UCSD-AML1 (cell line): ENCODE results near the gene SLC2A5.

Experiments used
- DNase-seq: peaks from one replicate; lab custom pipeline; 2025; ENCODE audit not compliant: unreplicated experiment; lab: John Stamatoyannopoulos, UW

Gene SLC2A5, protein sequence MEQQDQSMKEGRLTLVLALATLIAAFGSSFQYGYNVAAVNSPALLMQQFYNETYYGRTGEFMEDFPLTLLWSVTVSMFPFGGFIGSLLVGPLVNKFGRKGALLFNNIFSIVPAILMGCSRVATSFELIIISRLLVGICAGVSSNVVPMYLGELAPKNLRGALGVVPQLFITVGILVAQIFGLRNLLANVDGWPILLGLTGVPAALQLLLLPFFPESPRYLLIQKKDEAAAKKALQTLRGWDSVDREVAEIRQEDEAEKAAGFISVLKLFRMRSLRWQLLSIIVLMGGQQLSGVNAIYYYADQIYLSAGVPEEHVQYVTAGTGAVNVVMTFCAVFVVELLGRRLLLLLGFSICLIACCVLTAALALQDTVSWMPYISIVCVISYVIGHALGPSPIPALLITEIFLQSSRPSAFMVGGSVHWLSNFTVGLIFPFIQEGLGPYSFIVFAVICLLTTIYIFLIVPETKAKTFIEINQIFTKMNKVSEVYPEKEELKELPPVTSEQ

DNA sequence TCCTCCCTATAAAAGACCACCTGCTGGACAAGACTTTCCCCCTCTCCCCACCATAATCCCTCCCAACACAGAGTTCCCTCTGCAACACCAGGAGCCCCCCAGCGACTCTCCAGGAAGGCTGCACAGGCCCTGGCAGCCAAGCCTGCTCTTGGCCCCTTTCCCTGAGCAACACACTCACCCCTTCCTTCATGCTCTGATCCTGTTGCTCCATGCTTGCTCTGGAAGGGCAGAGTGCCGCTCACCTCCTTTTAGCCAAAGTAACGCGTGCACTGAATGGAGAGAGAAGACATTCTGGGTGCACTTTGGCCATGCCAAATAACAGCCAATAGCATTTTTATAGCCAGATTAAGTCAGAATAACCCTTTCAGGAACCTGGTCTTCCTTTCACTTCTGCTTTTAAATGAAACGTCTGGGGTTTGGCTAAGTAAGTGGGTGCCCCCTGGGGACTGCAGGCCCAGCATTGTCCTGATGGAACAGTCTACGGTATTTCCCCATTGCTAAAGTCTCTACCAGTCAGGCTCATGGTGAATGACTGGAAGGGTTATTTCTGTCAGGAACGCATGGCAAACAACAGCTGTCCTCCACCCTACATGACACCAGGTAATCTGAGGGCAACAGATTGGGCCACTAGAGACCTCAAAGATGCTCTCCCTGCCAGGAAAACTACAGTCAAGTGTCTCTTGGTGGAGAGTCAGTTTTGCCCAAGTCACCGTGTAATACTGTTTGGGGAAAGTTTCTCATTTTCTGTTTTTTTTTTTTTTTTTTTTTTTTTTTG lies at the start of gene SLC2A5:
Gene SLC2A5, minus strand, starts transcription at position 310 of the 775 bp plus-strand sequence. Its CDS starts 99 bp downstream, at position 211.
- peak; percentile 47 for DNase-seq

DNA sequence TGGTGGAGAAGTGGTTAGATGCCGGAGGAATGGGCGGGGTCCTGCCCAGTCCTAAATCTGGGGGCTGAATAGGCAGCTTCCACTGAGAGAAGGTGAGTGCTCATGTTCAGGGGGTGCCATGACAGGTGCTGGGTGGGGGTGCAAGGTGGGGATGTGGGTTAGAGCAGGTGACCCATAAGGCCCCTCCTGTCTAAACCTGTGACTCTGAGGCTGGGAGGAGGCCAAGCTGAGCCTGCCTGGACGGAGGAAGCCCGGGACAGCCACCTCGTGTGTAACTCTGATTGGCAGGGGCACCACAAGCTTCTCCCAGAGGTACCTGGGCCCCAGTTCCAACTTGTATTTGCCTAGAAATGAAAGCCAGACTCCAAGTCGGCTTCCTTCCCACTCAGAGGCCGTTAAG lies 48.8 kb upstream of the SLC2A5 start:
- no peak for DNase-seq

DNA sequence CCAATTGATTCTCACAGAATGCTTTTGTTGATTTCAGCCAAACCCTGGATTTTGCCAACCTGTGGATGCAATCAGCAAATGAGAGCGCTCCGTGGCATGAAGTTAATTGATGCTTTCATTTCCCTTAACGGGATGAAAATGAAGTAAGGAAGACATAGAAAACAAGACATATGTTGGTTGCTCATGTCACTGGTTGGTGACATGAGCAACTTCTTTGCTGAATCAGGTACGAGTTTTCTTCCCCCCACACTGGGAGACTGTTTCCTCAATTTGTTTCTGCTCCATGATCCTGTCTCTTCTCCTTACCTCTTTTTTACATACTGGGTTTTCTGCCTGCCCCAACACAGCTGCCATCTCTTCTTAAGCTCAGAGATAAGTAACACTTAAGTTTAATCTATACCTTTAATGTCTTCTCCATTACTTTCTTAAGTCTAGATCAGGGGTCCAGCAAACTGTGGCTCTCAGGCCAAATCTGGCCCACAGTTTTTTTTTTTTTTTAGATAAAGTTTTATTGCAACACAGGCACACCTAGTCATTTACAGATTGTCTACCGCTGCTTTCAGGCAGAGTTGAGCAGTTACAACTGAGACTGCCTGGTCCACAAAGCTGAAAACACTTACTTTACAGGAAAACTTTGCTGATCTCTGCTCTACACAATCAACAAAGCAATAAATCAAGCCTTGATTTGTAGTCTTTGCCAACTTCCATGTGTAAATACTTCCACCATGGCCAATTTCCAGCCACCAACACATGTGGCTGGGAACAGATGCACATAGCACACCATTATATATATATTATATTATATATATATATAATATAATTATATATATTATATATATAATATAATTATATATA lies 46.1 kb upstream of the SLC2A5 start:
- DNase-seq: no peak

DNA sequence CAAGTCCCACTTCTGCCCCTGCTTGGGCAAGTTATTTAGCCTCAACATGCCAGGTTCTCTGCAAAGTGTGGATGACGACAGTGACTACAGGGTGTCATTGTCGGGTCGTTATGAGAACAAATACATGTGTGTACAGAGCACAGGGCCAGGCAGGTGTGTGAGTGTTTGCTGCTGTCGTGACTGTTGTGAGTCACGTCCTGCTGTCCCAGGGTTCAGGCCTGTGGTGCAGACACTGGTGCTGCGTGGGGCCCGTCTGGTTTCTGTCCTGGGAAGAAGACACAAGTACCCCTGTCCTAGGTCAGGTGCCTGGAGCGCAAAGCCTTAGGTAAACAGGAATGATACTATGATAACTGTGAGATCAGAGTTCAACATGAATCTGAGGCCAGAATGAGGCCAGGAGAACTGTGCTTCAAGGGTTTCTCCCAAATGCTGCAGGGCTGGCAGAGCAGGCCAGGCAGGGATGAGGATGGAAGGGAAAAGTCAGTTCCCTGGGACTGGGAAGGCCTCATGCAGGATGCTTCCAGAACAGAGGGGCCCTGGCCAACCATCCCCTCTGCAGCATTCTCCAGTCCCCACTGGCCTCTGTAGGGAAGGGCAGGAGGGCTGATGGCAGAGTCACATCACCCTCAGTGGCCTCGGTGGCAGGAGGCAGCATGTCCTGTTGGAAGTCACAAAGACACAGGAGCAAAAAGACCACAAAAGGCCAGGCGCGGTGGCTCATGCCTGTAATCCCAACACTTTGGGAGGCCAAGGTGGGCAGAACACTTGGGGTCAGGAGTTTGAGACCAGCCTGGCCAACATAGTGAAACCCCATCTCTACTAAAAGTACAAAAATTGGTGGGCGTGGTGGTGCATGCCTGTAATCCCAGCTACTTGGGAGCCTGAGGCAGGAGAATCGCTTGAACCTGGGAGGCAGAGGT lies 43.8 kb upstream of the SLC2A5 start:
- DNase-seq: no peak

DNA sequence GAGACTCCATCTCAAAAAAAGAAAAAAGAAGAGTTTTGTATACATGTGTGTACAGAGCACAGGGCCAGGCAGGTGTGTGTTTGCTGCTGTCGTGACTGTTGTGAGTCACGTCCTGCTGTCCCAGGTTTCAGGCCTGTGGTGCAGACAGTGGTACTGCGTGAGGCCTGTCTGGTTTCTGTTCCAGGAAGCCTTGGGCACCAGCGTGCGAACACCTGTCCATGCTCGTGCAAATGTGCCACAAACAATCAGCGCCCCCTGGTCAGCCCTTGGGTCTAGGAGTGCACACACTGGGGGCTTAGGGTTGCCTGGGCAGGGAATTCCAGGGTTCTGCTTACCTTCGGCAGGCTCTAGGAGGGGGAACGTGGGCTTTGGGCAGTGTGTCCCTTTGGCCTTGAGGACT lies 42.5 kb upstream of the SLC2A5 start:
- no peak for DNase-seq

DNA sequence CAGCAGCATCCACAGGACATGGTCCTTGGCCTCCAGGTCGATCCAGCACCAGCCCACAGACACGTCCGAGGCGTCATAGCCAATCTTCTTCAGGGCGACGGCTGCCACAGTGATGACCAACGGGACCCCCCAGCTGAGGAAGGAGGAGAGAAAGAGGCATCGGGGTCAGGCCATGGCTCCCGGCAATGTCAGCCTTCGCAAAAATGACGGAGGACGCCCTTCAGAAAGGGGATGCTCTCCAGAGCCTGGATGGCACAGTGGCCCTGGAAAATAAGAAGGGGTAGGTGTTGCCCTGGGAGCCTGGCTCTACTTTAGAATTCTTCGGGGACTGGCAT lies 41.9 kb upstream of the SLC2A5 start:
- DNase-seq: no peak

DNA sequence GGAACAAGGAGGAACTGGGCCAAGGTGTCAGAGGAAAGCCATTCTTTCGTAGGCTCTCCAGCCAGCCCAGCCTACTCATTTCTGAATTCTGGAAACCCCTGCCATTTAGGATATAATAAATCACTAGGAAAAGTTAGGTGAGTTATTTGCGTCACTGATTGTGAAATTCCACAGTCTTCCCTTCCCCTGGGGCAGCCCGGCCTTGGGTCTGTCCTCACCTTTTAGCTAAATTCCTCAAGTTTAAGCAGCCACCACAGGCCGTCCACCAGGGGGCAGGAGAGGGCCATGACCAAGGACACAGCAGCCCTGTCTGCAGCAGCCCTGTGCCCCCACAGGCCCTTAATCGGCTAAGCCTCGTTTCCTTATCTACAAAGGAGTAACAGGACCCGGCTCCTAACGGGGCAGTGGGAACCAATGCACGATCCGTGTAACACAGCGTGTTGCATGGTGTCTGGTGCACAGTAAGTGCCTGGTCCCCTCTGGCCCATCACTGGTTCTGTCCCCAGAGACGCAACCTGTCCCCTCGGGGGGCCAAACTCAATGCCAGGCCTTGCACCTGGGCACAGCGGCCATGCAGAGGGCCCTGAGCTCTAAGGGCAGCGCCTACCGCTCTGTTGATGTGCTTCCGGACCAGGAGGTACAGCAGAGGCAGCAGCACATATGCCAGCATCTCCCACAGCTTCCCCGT lies 41.4 kb upstream of the SLC2A5 start:
- peak; percentile 85 for DNase-seq

DNA sequence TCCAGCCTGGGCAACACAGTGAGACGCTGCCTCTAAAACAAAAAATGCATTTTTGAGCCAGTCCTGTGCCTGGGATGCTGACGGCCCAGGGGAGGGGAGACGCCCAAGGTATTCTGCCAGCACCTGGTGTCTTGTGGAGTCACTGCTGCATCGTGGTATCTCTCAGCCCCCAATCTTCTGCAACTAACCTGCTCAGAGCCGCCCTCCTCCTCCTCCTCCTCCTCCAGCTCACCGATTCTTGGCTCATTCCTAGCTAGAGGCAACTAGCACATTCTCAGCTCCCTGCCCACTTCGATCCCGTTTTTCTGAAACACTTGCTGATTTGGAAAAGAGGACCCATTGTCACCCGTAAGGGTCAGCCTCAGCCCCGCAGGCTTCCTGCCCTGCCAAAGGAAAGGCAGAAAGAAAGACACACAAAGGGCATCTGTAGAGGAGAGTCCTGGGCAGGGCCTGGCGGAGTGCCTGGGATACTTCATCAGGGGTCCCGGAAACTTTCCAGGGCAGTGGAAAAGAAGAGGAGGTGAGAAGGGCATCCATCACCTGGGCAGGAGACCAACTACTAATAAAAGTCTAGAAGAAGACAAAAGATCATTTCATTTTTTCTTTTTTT lies 38.7 kb upstream of the SLC2A5 start:
- no peak for DNase-seq

DNA sequence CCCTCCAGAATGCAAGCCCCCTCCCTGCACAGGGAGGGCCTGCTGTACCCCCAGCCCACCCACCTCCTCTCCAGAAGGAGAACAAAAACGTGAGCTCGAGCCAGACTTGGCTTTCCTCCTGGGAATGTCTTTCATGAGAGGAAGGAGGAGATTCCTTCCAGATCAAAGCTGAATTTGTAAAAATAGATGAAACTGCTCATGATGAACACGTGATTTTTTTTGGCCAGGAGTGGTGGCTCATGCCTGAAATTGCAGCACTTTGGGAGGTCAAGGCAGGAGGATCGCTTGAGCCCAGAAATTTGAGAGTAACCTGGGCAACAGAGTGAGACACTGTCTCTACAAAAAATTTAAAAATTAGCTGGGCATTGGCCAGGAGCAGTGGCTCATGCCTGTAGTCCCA lies 37.7 kb upstream of the SLC2A5 start:
- no peak for DNase-seq

DNA sequence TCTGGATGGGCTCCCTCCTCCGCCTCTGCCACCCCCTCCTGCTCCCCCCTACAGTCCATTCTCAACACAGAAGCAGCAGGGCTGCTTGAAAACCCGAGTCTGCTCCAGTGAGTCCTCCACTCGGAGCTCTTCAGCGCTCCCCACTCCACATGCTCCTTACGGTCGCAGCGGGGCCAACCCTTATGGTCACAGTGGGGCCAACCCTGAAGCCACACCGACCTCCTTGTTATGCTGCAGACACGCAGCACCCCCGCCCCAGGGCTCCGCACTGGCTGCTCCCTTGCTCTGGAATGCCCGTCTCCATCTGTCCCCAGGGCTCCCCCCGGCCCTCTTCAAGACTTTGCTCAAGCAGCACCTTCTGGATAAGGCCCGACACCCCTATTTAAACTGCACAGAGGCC lies 36.9 kb upstream of the SLC2A5 start:
- no peak for DNase-seq

DNA sequence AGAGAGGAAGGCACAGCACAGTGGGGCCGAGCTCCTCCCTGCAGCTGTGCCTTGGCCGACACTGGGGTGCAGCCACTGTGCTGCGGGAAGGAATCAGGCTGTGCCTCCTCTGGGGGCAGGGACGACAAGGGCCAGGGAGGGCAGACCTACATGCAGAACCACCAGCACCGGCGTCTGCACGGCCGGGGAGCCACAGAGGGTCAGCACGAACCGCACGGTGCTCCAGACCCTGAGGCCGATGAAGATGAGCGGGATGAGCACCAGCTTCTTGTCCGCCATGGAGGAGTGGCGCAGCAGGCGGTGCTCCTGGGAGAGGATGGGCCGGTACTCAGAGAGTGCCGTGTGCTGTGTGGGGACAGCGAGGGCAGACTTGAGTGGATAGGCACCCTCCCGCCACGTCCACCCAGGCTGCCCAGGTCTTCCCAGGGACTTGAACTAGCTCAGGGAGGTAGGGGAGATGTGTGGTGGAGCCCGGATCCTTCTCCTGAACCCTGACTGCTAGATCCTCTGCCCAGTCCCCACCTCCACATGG lies 36.0 kb upstream of the SLC2A5 start:
- no peak for DNase-seq

DNA sequence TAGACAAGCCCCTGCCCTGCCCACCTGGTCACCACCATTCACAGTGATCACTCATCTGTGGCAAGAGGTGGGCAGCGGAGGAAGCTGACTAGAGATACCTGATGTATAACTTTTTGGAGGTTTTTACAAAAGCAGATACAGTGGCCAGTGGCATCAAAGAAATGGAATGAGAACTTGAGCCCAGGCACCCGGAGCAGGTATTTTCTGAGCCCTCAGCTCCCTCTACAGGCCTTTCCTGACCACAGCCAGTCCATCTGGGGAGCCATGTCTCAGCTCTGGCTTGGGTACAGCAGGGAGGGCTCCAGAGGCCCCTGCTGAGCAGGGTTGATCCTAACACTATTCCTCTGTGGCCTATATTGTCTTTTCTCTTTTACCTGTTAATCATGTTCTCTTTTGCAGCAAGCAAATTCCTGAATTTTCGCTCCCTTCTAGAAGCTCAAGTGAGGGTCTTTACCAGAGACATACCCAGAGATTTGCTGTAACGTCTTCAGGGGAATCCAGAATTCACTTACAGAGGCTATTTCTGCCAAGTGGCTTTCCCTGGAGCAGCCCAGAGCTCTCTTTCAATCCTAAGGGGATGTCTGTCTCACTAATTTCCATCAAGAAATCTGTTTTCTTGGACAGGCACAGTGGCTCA lies 32.2 kb upstream of the SLC2A5 start:
- DNase-seq: peak; percentile 65

DNA sequence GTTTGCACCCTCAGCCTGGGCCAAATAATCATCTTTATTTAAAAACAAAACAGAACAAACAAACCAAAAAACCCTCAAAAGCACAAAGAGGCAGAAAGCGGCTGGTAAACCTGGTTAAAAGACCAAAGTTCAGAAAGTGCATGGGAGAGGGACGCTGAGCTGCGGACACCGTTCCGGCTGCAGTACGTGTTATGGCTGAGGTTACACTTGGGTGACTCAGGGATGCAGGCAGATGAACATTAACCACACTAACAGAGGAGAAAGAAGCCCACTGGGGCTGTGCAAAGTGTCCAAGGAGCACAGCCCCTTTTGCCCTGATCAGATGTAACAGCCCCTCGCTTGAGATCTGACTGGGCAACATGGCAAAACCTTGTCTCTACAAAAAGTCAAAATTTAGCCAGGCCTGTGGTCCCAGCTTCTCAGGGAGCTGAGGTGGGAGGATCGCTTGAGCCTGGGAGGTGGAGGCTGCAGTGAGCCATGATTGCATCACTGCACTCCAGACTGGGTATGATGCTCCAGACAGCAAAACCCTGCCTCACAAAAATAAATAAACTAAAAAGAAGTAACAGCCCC lies 31.1 kb upstream of the SLC2A5 start:
- DNase-seq: no peak

DNA sequence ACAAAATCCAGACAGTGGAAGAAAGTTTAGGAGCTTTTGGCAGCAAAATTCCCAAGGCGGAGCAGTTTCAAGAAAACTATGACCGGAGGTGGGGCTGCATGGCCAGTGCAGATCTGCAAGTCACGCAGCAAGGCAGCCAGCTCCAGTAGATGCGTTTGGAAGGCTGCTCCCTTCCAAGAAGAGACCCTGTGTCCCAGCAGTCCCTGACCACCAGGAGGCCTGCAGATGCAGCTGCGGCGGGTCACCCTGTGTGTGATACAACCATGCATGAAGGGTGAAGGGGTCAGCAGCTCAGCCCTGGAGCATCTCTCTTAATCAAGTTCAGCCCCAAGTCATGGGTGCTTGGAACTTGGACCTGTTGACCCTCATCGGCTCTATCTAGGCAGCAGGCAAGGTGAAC lies 30.1 kb upstream of the SLC2A5 start:
- no peak for DNase-seq

DNA sequence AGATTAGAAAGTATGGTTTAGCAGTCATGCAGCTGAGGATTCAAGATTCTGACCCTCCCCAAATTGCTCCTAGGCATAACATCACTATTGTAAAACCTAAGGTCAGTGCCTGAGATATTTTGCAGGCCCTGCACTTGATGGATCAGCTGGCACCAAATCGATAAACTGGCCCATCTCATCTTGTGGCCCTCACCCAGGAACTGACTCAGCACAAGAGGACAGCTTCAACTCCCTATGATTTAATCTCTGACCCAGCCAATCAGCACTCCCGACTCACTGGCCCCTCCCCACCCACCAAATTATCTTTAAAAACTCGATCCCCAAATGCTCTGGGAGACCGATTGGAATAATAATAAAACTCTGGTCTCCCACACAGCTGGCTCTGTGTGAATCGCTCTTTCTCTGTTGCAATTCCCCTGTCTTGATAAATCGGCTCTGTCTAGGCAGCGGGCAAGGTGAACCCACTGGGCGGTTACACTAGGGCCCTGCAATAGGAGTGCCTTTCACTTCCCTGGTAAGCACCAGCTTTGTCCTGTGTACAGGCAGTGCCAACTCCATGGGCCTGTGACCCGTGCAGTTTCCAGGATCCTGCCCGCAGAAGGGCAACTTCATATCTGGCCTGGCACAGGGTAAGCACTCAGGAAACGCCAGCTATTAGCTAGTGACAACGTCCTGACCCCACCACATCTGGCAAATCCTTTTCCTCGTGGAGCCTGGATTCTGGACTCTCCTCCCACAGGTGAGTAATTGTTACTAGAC lies 28.7 kb upstream of the SLC2A5 start:
- no peak for DNase-seq

DNA sequence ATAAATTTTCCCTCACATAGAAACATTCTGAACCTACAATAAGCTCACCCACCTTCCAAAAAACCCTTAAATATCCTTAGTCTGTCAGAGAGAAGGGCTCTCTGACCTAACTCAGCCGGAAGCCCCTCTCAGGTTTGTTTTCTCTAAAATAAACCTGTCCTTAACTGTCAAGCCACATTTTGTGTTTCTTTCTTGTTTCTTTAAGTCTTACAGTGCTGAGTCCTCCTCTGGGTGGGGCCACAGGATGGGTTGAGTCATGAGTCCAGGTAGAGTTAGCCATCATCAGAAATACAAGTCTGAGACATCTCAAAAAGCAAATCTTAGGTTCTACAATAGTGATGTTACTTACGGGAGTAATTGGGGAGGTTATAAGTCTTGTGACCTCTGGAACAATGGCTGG lies 26.4 kb upstream of the SLC2A5 start:
- no peak for DNase-seq

DNA sequence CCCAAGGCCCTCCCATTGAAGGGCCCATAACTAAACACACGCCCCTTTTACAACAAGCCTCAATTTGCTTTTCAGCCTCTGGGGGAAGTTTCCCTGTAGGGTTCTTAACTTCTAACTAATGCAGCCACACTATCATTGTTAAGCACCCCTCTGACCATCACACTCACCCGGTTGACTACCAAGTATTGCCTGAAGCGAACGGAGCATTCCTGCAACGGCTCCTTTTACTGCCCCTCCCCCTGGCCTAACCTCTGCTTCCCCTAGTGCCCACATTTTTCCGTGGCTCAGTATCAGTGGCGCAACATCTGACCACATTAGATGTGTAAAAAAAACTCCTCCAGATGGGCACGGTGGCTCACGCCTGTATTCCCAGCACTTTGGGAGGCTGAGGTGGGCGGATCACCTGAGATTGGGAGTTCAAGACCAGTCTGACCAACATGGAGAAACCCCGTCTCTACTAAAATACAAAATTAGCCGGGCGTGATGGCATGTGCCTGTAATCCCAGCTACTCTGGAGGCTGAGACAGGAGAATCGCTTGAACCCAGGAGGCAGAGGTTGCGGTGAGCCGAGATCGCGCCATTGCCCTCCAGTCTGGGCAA lies 24.7 kb upstream of the SLC2A5 start:
- peak; percentile 80 for DNase-seq
